SU-DHL-6 (cell line): ENCODE results near the gene ARL15.

ENCODE experiments used
- H2AFZ ChIP-seq: fragments of 200-600 bp; sonication (generic); 2 replicates; pipeline ENCODE4 v1.6.1; 2014; ENCODE audit warnings: low read depth, mild to moderate bottlenecking, moderate library complexity, mixed read lengths, antibody characterized with exemption, low read length; ENCODE audit not compliant: severe bottlenecking
- H3F3A ChIP-seq: fragments of 200-600 bp; shearing (Covaris generic); 2 replicates; pipeline ENCODE4 v1.6.0; 2016; ENCODE audit warnings: antibody characterized with exemption, mild to moderate bottlenecking; ENCODE audit not compliant: insufficient read depth
- H3K27ac ChIP-seq: fragments of 200-600 bp; sonication (generic); 2 replicates; pipeline ENCODE4 v1.5.1; 2016; ENCODE audit warnings: low read depth, mild to moderate bottlenecking, low read length, moderate library complexity, mixed read lengths
- H3K27me3 ChIP-seq: fragments of 200-600 bp; sonication (generic), shearing (Covaris generic); 2 replicates; pipeline ENCODE4 v1.6.0; 2014; ENCODE audit warnings: mild to moderate bottlenecking, low read length
- H3K36me3 ChIP-seq: fragments of 200-600 bp; sonication (generic); 2 replicates; pipeline ENCODE4 v1.6.1; 2014; ENCODE audit warnings: mild to moderate bottlenecking, low read length, mixed read lengths
- H3K4me2 ChIP-seq: fragments of 300-600, 200-600 bp; shearing (Covaris generic), sonication (generic); 2 replicates; pipeline ENCODE4 v1.6.0; 2014; ENCODE audit warnings: low read length, low read depth, mild to moderate bottlenecking; ENCODE audit not compliant: poor library complexity, severe bottlenecking
- H3K4me3 ChIP-seq: fragments of 200-600 bp; sonication (generic); 2 replicates; pipeline ENCODE4 v1.5.1; 2014; ENCODE audit warnings: antibody characterized with exemption, low read length, mild to moderate bottlenecking, mixed read lengths; ENCODE audit not compliant: insufficient read depth, poor library complexity, severe bottlenecking
- H3K79me2 ChIP-seq: fragments of 200-600 bp; sonication (generic); 2 replicates; pipeline ENCODE4 v1.6.1; 2014; ENCODE audit warnings: mild to moderate bottlenecking, low read length, moderate library complexity; ENCODE audit not compliant: insufficient read depth
- H3K9ac ChIP-seq: fragments of 200-600 bp; sonication (generic); 2 replicates; pipeline ENCODE4 v1.7.0; 2014; ENCODE audit warnings: mild to moderate bottlenecking, low read length
- H3K9me2 ChIP-seq: fragments of 200-600 bp; sonication (generic); replicated peaks from 2 replicates; pipeline ENCODE4 v1.6.1; 2014; ENCODE audit warnings: low read length; ENCODE audit not compliant: insufficient read depth
- H3K9me3 ChIP-seq: fragments of 200-600 bp; sonication (generic); 2 replicates; pipeline ENCODE4 v1.6.1; 2014; ENCODE audit warnings: low read length, mixed read lengths; ENCODE audit not compliant: insufficient read depth
- H4K20me1 ChIP-seq: fragments of 200-600 bp; sonication (generic); 2 replicates; pipeline ENCODE4 v1.6.1; 2014; ENCODE audit warnings: low read depth, mild to moderate bottlenecking, antibody characterized with exemption, low read length, moderate library complexity, mixed read lengths
- CTCF ChIP-seq: fragments of 200-600 bp; sonication (generic); IDR thresholded peaks from one replicate; pipeline ENCODE4 v1.5.1; 2017; ENCODE audit warnings: antibody characterized with exemption, mild to moderate bottlenecking, low read length, moderate library complexity; ENCODE audit not compliant: insufficient read depth, poor library complexity, severe bottlenecking
- EZH2phosphoT487 ChIP-seq: fragments of 200-600 bp; sonication (generic), shearing (Covaris generic); conservative IDR thresholded peaks from 2 replicates; pipeline ENCODE4 v1.6.1; 2018; ENCODE audit warnings: mild to moderate bottlenecking, antibody characterized with exemption, low read length, moderate library complexity, mixed read lengths

ARL15 gene

GRCh38 chr5:54254482-54255198, 55.7 kb downstream of the ARL15 start:
- H3K9ac ChIP-seq = no peak overlapping the region
- no peak overlapping the region for H3K4me3 ChIP-seq
- H3K36me3 ChIP-seq = no peaks in the 10 kb centered on the region
- TF ChIP-seq CTCF (no peak), EZH2phosphoT487 (no peak)
- no peaks in the 10 kb centered on the region for H4K20me1 ChIP-seq
- no peaks in the 10 kb centered on the region for H3K9me3 ChIP-seq
- H2AFZ ChIP-seq = no peak overlapping the region
- H3K4me2 ChIP-seq = no peak overlapping the region
- H3K9me2 ChIP-seq = no peaks in the 10 kb centered on the region
- no peaks in the 10 kb centered on the region for H3K79me2 ChIP-seq
- no peak overlapping the region for H3K27ac ChIP-seq
- H3F3A ChIP-seq = no peaks in the 10 kb centered on the region
- no peaks in the 10 kb centered on the region for H3K27me3 ChIP-seq

- Histone ChIP-seq H4K20me1 (no peaks in the 10 kb centered on the region), H2AFZ (no peak overlapping the region), H3K79me2 (no peaks in the 10 kb centered on the region)
Observed at GRCh38 chr5:54251981-54252380, 58.4 kb downstream of the ARL15 start.

GRCh38 chr5:54249210-54250028, 61.0 kb downstream of the ARL15 start:
- no peaks in the 10 kb centered on the region for H3F3A ChIP-seq
- H3K27me3 ChIP-seq = no peaks in the 10 kb centered on the region
- H3K9me3 ChIP-seq = no peaks in the 10 kb centered on the region
- no peak overlapping the region for H3K27ac ChIP-seq
- H3K36me3 ChIP-seq = no peaks in the 10 kb centered on the region
- H3K9ac ChIP-seq = no peak overlapping the region
- H3K79me2 ChIP-seq = no peaks in the 10 kb centered on the region
- no peaks in the 10 kb centered on the region for H4K20me1 ChIP-seq
- no peak overlapping the region for H3K4me2 ChIP-seq
- no peak overlapping the region for H2AFZ ChIP-seq
- TF ChIP-seq CTCF (no peak), EZH2phosphoT487 (no peak)
- H3K4me3 ChIP-seq = no peak overlapping the region
- no peaks in the 10 kb centered on the region for H3K9me2 ChIP-seq

More at GRCh38 chr5:54251981-54252380, 58.4 kb downstream of the ARL15 start:
- H3F3A ChIP-seq = no peaks in the 10 kb centered on the region
- no peaks in the 10 kb centered on the region for H3K36me3 ChIP-seq
- H3K27me3 ChIP-seq = no peaks in the 10 kb centered on the region
- no peak overlapping the region for H3K9ac ChIP-seq
- no peaks in the 10 kb centered on the region for H3K9me3 ChIP-seq
- H3K9me2 ChIP-seq = no peaks in the 10 kb centered on the region
- no peak overlapping the region for H3K27ac ChIP-seq
- H3K4me3 ChIP-seq = no peak overlapping the region
- TF ChIP-seq CTCF = no peak
- TF ChIP-seq EZH2phosphoT487 = no peak
- no peak overlapping the region for H3K4me2 ChIP-seq
